ENCODE results near the gene ADI1. TPM values are rescaled to one million over a fixed set of nuclear protein-coding genes. Genes with fewer than 3 reads are reported as not detected.
"Not testable (repeated sequence)": the region's sequence is repeated elsewhere in the genome, so short reads cannot be mapped to it uniquely, and the experiment has no call there.

ADI1 gene
- total RNA-seq, 8 experiments from 2014 or later: 7.4 to 170 (median 17.1) TPM

DNA sequence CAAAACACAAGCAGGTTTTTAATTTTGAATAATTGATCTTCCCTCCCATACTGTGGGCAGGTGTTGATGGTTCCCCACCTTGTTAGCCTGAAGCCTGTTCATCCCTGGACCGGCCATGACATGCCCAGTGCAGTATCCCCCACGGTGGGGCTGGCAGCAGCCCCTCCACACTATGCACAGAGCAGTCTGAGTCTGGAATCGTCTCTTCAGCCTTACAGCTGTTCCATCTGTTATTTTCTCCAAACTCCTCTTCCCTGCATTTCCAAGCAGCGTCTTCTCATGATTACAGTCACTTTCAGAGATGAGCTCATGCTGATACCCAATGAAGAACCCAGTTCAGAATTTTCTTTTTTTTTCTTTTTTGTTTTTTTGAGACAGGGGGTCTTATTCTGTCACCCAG lies 68.2 kb downstream of the ADI1 start:
- peaks cover 10 to 38% of the 10 kb centered on the region in 2 donors for H3K4me1 ChIP-seq (replicated peaks in 1 of 2)
- H3K4me3 ChIP-seq: no peak overlapping the region
- no peak overlapping the region for H3K27ac ChIP-seq
- in situ Hi-C loops (cut with MboI; ENCODE audit: low pct_unique_long_range_greater_than_20kb in 2 of 9, low sequenced_read_pairs in 9 of 9, unreplicated experiment in 9 of 9): no loop called here
- WGBS, 10 experiments: 80 to 100% (median 100%) methylated on average over 1 to 3 of the region's 4 CpGs; no CpG with 5 or more reads in 3 of the 10 experiments
- no peak for ATAC-seq (replicated peaks in 6 of 8)

DNA sequence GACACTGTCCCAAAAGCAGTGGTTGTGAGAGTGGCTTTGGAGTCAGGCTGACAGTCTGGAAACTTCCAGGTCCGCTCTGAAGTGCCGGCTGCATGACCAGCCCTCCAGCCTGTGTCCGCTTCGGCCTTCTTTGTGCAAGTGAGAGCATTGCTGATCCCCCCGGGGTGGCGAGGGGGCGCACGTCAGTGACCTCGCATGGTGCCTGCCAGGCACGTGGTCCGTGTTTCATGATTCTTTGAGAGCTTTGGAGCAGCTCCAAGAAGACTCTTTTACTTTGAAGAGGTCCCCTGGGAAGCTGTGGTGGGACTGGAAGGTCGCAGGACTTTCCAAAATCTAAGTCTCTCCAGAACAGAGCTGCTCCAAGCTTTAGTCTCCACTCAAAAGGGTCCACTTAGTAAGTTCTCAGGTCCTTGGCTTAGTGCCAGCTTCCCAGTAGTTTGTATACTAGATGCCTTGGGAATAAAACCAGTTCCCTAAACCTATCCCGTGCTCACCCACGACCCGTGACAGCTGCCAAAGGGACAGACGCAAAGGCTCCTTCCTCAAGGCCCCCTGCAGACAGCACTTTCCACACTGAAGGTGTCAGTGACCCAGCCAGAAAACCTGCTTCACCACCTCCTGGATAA lies 68.8 kb downstream of the ADI1 start:
- Histone ChIP-seq H3K4me1 (replicated peaks in 1 of 2) (peaks cover 10 to 38% of the 10 kb centered on the region in 2 donors), H3K4me3 (no peak overlapping the region), H3K27ac (peak overlapping the region; percentile 50 to 68)
- ATAC-seq (replicated peaks in 6 of 8): no peak
- WGBS, 10 experiments: 82 to 100% (median 96%) methylated on average over 1 to 11 of the region's 16 CpGs; no CpG with 5 or more reads in 2 of the 10 experiments
- in situ Hi-C loops (cut with MboI; ENCODE audit: low pct_unique_long_range_greater_than_20kb in 2 of 9, low sequenced_read_pairs in 9 of 9, unreplicated experiment in 9 of 9): no loop called here

DNA sequence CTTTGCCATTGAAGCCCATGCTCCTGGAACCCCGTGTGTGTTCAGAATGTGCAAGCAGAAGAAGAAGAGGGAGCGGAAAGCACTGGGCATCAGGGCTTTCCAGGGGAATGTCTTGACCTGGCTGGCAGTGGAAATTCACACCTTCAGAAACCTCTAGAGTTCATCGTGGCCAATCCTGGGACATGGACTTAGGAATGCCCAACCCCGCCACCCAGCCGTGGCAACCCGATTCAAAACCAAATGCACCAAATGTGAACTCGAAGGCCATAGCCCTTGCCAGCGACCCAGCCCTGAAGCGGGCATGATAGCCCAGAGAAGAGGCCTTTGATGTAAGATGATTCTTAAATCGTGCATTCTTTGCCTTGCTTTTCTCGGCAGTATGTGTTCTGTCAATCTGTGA lies 69.4 kb downstream of the ADI1 start:
- ATAC-seq (replicated peaks in 6 of 8): no peak
- Histone ChIP-seq H3K27ac (peak overlapping the region; percentile 50 to 68), H3K4me3 (no peak overlapping the region), H3K4me1 (replicated peaks in 1 of 2) (peaks cover 10 to 38% of the 10 kb centered on the region in 2 donors)
- 67 to 100% (median 92%) methylated on average over 1 to 10 of the region's 11 CpGs; no CpG with 5 or more reads in 2 of the 10 experiments for WGBS, 10 experiments
- in situ Hi-C loops (cut with MboI; ENCODE audit: low pct_unique_long_range_greater_than_20kb in 2 of 9, low sequenced_read_pairs in 9 of 9, unreplicated experiment in 9 of 9): no loop called here

DNA sequence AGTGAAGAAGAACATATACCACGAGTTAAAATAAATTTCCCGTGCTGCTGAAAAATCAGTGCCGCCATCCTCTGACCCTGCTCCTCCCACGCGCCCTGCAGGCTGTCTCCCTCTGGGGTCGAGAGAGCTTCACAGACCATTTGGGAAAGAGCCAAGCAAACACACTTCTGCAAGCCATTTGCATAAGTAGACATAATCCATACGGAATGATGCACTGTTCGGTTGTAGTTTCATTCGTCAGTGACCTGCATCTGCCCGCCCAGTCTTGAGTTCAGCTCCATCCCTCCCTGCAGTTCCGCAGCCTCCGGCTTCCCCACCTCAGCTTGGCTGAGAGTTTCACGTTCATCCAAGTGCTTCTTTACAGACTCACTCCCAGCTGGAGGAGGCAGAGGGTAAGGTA lies 70.2 kb downstream of the ADI1 start:
- H3K27ac ChIP-seq: peak overlapping the region; percentile 50 to 68
- peaks cover 10 to 38% of the 10 kb centered on the region in 2 donors for H3K4me1 ChIP-seq (replicated peaks in 1 of 2)
- peak in 7 of 8 experiments; percentile 58 to 90 (median 71) for ATAC-seq (replicated peaks in 6 of 8)
- H3K4me3 ChIP-seq: no peak overlapping the region
- in situ Hi-C loops (cut with MboI; ENCODE audit: low pct_unique_long_range_greater_than_20kb in 2 of 9, low sequenced_read_pairs in 9 of 9, unreplicated experiment in 9 of 9): no loop called here
- 0 to 83% (median 59%) methylated on average over 1 to 11 of the region's 13 CpGs for WGBS, 10 experiments

DNA sequence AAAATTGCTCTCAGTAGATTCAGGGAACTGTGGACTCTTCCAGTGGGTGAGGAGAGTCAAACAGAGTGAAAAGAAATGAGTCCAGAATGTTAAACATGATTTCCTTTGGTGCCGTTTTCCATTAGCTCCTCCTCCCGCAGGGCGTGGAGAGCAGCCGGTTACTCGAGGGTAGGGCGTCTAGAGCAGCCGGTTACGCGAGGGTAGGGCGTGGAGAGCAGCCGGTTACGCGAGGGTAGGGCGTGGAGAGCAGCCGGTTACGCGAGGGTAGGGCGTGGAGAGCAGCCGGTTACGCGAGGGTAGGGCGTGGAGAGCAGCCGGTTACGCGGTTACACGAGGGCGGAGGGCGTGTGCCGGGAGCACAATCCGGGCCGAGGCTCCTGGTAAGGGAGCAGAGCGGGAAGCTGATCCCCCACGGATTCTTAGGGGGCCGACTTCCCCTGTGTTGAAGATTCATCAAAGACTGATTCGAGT lies 70.9 kb downstream of the ADI1 start:
- H3K4me1 ChIP-seq (replicated peaks in 1 of 2): peaks cover 10 to 34% of the 10 kb centered on the region in 2 donors
- WGBS, 10 experiments: 2 to 90% (median 64%) methylated on average over 1 to 14 of the region's 35 CpGs; no CpG with 5 or more reads in 2 of the 10 experiments
- peak in 3 of 8 experiments; percentile 55 to 85 (median 73) for ATAC-seq (replicated peaks in 6 of 8)
- H3K4me3 ChIP-seq; in situ Hi-C loops (cut with MboI; ENCODE audit: low pct_unique_long_range_greater_than_20kb in 2 of 9, low sequenced_read_pairs in 9 of 9, unreplicated experiment in 9 of 9): not testable (repeated sequence)
- H3K27ac ChIP-seq: peak overlapping the region in 1 of 2 donors; percentile 68

DNA sequence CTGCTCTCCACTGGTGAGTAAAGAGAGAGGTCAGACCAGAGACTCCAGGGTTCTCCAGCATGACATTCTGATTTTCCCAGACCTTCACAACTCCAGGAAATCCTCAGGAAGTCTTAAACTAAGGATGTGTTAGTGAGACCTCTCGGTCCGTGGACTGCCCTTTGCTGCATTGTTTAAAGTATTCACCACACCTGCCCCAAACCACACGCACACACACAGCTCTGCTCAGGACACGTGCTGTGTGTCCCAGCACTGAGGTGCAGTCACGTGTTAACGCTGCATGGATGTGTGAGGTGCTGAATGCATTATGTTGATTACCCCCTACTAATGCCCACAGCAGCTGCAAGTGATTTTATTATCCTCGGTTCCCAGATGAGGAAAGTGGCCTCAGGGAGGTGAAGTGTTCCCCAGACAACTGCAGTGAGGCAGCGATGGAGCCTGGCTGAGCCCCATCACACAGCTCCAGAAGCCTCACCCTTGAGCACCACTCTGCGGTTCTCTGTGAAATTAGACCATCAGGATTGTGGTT lies 71.5 kb downstream of the ADI1 start:
- Histone ChIP-seq H3K27ac (peak overlapping the region in 1 of 2 donors; percentile 64), H3K4me3 (no peak overlapping the region), H3K4me1 (replicated peaks in 1 of 2) (peaks cover 10 to 31% of the 10 kb centered on the region in 2 donors)
- in situ Hi-C loops (cut with MboI; ENCODE audit: low pct_unique_long_range_greater_than_20kb in 2 of 9, low sequenced_read_pairs in 9 of 9, unreplicated experiment in 9 of 9): no loop called here
- ATAC-seq (replicated peaks in 6 of 8): peak; percentile 5 to 84 (median 74)
- whole genome bisulfite sequencing, 10 experiments: 46 to 100% (median 79%) methylated on average over 1 to 4 of the region's 9 CpGs; no CpG with 5 or more reads in 3 of the 10 experiments

Other genes starting within 250 kb of the ADI1 start
- 10 to 100 TPM; 27.8 to 41.7 (median 33.5) TPM for gene EIPR1, start 141.7 kb downstream of the ADI1 start, total RNA-seq
- 100 to 1,000 TPM in 2 of 8 experiments, 10 to 100 TPM in 6; 40.1 to 228 (median 67.4) TPM for gene TRAPPC12, start 139.8 kb downstream of the ADI1 start, total RNA-seq
- gene RNASEH1, start 38.8 kb upstream of the ADI1 start, total RNA-seq: 10 to 100 TPM; 16.0 to 47.2 (median 24.6) TPM
- 1,000 to 10,000 TPM; 1,190 to 2,442 (median 2,017) TPM for gene RPS7, start 55.7 kb upstream of the ADI1 start, total RNA-seq
- gene COLEC11, start 75.6 kb upstream of the ADI1 start, total RNA-seq: under 1 TPM in 5 of 8 experiments, not detected in 3; 0.14 to 0.33 (median 0.21) TPM
- gene ALLC, start 138.7 kb upstream of the ADI1 start, total RNA-seq: 1 to 10 TPM in 1 of 8 experiments, under 1 TPM in 3, not detected in 4; 0.13 to 1.1 (median 0.33) TPM
- not detected for gene DCDC2C, start 184.0 kb upstream of the ADI1 start, total RNA-seq

All from motor neuron (in vitro differentiated cells).